Chondrocyte (in vitro differentiated cells): ENCODE data around the gene LIMS1. TPM values are rescaled to one million over a fixed set of nuclear protein-coding genes. Genes with fewer than 3 reads are reported as not detected.

Experiments
- DNase-seq: peaks from one replicate; pipeline ENCODE4 v3.0.0; 2021; ENCODE audit warnings: mixed read lengths, low spot score
- H3K27ac Mint-ChIP-seq: one replicate; pipeline ENCODE4 v1.8.0; 2021; ENCODE audit warnings: mild to moderate bottlenecking, moderate library complexity, mixed read lengths; ENCODE audit not compliant: unreplicated experiment
- H3K27me3 Mint-ChIP-seq: 2 replicates; pipeline ENCODE4 v1.8.0; 2021; ENCODE audit warnings: low read depth, mixed read lengths
- H3K36me3 Mint-ChIP-seq: 2 replicates; pipeline ENCODE4 v1.8.0; 2021; ENCODE audit warnings: low read depth, mixed read lengths
- H3K4me1 Mint-ChIP-seq: 2 replicates; pipeline ENCODE4 v1.8.0; 2021; ENCODE audit warnings: low read depth, mild to moderate bottlenecking, mixed read lengths
- H3K4me3 Mint-ChIP-seq: one replicate; pipeline ENCODE4 v1.8.0; 2021; ENCODE audit warnings: mild to moderate bottlenecking, moderate library complexity, mixed read lengths; ENCODE audit not compliant: unreplicated experiment
- H3K9me3 Mint-ChIP-seq: 2 replicates; pipeline ENCODE4 v1.8.0; 2021; ENCODE audit warnings: low read depth, mixed read lengths
- total RNA-seq: library from RNA; stranded (reverse); gene quantifications from 3 replicates; pipeline ENCODE4 v1.2.1, GENCODE V29; 2021
- TF ChIP-seq, protein P1 (sequence below): fragments of 200-600 bp; sonication (generic); IDR thresholded peaks from 2 replicates; pipeline ENCODE4 v1.5.0; 2021; ENCODE audit warnings: antibody characterized with exemption, mild to moderate bottlenecking, moderate library complexity

LIMS1 gene
- total RNA-seq, 1 donor from 2014 or later: 145 TPM

DNA sequence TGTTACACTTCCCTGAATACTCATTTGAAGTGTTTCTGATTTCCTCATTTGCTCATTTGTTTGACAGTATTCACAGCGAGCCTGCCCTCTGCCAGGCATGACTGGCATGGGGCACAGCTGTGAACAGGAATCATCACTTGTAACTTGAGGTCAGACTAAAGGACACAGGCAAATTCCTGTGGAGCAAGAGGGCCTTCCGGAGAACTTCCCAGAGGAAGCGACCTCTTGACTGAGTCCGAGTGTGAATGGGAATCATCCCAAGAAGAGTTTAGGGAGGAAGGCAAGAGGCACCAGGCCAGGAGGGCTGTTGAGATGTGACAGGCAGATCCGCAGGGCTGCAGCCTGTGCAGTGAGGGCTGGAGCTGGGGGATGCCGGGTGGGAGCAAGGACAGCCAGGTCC, 45.4 kb downstream of the LIMS1 start:
- TF ChIP-seq, protein P1, sequence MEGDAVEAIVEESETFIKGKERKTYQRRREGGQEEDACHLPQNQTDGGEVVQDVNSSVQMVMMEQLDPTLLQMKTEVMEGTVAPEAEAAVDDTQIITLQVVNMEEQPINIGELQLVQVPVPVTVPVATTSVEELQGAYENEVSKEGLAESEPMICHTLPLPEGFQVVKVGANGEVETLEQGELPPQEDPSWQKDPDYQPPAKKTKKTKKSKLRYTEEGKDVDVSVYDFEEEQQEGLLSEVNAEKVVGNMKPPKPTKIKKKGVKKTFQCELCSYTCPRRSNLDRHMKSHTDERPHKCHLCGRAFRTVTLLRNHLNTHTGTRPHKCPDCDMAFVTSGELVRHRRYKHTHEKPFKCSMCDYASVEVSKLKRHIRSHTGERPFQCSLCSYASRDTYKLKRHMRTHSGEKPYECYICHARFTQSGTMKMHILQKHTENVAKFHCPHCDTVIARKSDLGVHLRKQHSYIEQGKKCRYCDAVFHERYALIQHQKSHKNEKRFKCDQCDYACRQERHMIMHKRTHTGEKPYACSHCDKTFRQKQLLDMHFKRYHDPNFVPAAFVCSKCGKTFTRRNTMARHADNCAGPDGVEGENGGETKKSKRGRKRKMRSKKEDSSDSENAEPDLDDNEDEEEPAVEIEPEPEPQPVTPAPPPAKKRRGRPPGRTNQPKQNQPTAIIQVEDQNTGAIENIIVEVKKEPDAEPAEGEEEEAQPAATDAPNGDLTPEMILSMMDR: peak; percentile 30
- H3K9me3 Mint-ChIP-seq: no peaks in the 10 kb centered on the region
- H3K4me3 Mint-ChIP-seq: peak overlapping the region; percentile 35
- no peaks in the 10 kb centered on the region for H3K36me3 Mint-ChIP-seq
- DNase-seq: no peak
- peak overlapping the region; percentile 95 for H3K27ac Mint-ChIP-seq
- H3K27me3 Mint-ChIP-seq: no peaks in the 10 kb centered on the region
- peaks cover 81% of the 10 kb centered on the region for H3K4me1 Mint-ChIP-seq

- Mint-ChIP-seq H3K4me3 (no peak overlapping the region), H3K27ac (peak overlapping the region; percentile 95), H3K9me3 (no peaks in the 10 kb centered on the region)
Observed at GRCh38 chr2:108580050-108580449, 45.8 kb downstream of the LIMS1 start.

GRCh38 chr2:108583903-108584520, 49.7 kb downstream of the LIMS1 start:
- H3K27me3 Mint-ChIP-seq: no peaks in the 10 kb centered on the region
- no peaks in the 10 kb centered on the region for H3K9me3 Mint-ChIP-seq
- no peak for DNase-seq
- peaks cover 84% of the 10 kb centered on the region for H3K4me1 Mint-ChIP-seq
- H3K4me3 Mint-ChIP-seq: no peak overlapping the region
- TF ChIP-seq, protein P1: peak; percentile 91
- no peaks in the 10 kb centered on the region for H3K36me3 Mint-ChIP-seq
- H3K27ac Mint-ChIP-seq: peak overlapping the region; percentile 53

More at GRCh38 chr2:108580050-108580449, 45.8 kb downstream of the LIMS1 start:
- H3K27me3 Mint-ChIP-seq: no peaks in the 10 kb centered on the region
- no peak for DNase-seq
- H3K4me1 Mint-ChIP-seq: peaks cover 78% of the 10 kb centered on the region
- TF ChIP-seq, protein P1: no peak
- no peaks in the 10 kb centered on the region for H3K36me3 Mint-ChIP-seq

- H3K27me3 Mint-ChIP-seq: no peaks in the 10 kb centered on the region
- peak overlapping the region; percentile 95 for H3K27ac Mint-ChIP-seq
- no peak overlapping the region for H3K4me3 Mint-ChIP-seq
Observed at GRCh38 chr2:108585436-108585835, 51.2 kb downstream of the LIMS1 start.

GRCh38 chr2:108586116-108586515, 51.8 kb downstream of the LIMS1 start:
- Mint-ChIP-seq H3K36me3 (no peaks in the 10 kb centered on the region), H3K27me3 (no peaks in the 10 kb centered on the region), H3K4me1 (peaks cover 85% of the 10 kb centered on the region), H3K27ac (peak overlapping the region; percentile 95), H3K4me3 (no peak overlapping the region), H3K9me3 (no peaks in the 10 kb centered on the region)
- TF ChIP-seq, protein P1: no peak
- no peak for DNase-seq

More at GRCh38 chr2:108585436-108585835, 51.2 kb downstream of the LIMS1 start:
- Mint-ChIP-seq H3K9me3 (no peaks in the 10 kb centered on the region), H3K4me1 (peaks cover 85% of the 10 kb centered on the region), H3K36me3 (no peaks in the 10 kb centered on the region)
- TF ChIP-seq, protein P1: no peak
- DNase-seq: no peak
